ENCODE measurements around the gene BTBD9.
"Not testable (repeated sequence)": the region's sequence is repeated elsewhere in the genome, so short reads cannot be mapped to it uniquely, and the experiment has no call there.

The BTBD9 gene

DNA sequence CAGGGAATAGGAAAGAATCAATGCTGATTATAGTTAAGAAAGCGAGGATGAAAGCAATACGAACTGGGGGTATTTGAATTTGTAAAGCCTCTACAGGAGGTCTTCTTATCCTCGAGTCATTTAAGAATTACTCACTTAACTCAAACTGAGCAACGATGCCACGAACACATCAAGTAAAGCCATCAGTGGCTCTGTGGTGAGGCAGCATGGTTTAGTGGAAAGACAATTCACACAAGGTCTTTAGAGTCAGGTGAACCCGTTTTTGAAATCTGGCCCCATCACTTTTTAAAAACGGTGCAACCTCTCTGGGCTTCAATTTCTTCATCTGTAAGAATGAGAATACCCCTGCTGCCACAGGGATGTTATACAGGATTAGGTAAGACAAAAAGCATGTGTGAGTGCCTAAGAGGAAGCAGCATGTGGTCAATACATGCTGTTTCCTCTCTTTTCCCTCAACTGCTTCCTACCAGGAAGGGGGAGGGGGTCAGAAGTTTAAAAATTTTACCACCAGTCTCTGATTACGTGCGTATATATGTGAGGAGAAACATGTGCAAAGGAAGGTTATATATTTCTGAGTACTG is 162.0 kb downstream of the BTBD9 start:
- no peak for DNase-seq

DNA sequence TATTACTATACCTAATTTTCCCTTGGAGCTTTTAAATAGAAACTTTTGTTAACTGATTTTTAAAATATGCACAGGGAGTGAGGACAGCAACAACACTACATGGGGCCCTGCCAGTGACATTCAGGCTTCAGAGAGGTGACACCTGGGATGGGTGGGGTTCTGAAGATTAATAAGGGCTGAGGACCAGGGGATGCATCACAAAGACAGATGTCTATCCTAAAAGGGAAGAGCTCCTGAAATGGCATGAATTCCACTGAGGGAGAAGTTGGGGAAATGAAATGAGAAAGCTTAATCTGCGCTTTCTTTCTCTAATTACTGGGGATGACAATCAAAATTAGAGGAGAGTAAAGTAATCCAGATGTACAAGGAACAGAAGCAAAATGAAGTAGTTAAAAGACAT is 162.8 kb downstream of the BTBD9 start:
- no peak for DNase-seq

DNA sequence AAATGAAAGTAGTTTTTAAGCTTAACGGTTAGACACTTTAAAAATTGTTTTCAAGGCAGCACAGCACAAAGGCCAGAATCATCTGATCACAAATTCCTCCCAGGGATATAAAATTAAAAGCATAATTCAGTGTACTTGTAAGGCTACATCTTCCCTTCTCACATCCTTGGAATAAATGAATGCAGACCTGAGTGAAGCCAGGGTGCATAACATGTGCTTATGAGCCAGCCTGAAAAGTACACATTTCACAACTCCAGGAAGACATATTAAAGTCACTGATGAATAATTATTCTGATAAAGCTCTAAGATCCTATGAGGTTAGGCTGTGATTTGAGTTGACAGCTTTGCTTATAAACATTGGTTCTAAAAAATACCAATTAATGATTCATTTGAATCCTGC is 163.6 kb downstream of the BTBD9 start:
- DNase-seq, result no peak

DNA sequence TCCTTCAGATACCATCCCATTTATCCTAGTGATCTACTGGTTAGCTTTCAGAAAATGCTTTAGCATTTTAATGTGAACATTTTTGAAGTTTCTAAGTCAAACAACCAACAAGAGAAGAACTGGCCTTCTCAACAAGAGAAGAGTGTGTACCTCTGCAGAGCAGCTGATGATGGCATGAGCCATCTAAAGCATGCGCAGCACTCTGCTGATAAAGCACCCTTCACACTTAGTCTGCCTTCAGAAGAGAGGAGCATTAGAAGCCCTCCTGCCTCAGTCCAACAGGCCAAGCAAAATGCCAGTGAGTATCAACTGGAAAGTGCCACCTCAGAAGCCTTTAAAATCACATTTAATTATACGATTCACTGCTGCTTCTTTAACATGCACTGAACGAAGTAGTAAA is 169.2 kb downstream of the BTBD9 start:
- no peak for DNase-seq

DNA sequence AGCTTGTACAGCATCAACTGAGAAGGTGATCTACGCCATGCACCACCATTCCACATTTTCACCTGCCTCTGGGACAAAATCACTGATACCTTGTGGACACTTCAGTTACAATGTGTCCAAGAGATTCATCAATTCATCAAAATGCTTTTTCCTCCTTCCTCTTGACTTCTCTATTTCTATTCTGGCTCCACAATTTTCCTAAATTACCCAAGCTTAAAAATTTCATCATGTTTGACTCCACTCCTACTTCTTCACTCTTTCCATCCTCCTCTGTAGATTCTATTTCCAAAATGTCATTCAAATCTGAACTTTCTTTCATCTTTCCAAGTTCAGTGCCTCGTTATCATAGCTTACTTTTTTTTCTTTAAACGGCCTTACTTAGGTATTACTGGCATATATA is 172.2 kb downstream of the BTBD9 start:
- DNase-seq, result no peak

DNA sequence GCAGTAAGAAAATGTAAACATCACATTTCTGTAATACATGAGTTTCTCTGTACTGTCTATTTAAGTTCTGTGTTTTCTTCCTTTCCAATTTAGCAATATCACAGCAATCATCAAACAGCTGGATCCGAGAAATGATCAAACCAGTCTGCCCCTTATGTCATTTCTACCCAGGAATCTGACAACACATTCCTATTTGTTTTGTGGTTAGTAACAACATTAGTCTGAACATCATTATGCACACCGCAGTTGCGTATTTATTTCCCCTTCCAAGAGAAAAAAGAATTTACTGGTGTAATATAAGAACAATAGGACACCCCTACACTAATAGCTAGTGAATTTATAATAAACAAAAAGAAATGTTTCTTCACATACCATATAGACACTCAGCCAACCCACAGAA is 179.5 kb downstream of the BTBD9 start:
- no peak for DNase-seq

DNA sequence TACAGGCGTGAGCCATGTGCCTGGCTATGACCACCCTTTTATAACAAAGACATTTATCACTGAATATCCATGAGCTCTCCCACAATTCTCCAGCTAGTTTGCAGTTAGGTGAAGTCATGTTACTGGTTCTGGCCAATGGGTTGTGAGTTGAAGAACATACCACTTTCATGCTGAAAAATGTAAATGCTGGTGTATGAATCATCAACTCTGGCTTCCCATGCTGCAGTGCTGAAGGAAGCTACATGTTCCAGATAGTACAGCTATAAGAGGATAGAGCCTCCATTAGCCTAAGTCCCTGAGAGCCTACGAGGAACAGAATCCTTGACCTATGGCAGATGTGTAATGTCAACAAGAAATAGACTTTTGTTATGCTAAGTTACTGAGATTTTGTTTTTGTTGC is 180.4 kb downstream of the BTBD9 start:
- DNase-seq, result no peak

DNA sequence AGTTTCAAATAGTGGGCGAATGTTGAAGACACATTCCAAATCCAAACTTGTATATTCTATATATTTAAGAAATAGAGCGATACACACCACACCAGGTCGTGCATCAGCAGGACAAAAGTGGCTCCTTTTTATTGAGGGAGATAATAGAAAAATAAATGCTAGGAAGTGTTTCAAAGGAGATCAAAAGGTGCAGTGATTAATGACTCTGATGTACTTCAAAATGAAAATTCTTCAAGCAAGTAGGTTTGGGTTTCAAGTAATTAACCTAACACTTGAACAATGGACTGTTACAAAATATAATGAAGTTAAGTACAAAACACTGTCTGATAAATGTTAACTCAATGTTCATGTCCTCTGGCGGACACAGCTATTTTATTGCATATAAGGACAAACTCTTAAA is 185.9 kb downstream of the BTBD9 start:
- DNase-seq, result no peak

DNA sequence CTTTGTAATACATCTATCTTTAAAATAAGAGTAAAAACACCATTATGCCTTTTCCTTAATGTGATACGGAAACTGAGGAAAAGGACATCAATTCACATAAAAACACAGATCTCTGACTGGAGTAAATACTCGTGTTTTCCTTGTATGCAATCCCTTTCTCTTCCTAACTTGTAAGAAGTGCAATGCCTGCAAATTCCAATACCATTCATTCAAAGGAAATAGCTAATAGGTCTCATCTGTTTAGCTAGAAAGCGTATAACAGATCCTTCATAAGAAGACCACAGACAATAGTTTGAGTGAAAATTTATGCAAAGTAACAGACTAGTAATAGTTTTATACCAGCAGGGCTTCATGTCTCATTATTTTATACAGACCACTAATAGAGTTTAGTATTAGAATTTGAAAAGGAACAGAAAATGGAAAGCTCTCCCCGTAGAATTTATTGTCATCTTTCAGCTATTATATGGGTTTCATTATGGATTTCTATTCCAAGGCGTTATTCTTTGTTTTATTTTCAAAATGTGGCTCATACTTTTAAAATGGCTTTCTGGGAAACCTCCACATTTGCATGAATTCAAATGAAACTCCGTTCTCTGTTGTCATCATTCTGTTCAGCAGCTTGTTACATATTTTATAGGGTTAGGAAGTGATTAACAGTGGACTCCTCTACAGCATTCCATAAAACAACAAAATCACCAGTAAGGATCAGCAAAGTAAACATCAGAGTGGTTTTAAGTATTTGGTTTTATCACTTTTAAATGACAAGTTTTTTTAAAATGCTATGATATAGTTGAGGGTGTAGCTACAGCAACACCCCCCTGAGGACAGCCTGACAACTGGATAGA is 186.7 kb downstream of the BTBD9 start:
- DNase-seq, result no peak

DNA sequence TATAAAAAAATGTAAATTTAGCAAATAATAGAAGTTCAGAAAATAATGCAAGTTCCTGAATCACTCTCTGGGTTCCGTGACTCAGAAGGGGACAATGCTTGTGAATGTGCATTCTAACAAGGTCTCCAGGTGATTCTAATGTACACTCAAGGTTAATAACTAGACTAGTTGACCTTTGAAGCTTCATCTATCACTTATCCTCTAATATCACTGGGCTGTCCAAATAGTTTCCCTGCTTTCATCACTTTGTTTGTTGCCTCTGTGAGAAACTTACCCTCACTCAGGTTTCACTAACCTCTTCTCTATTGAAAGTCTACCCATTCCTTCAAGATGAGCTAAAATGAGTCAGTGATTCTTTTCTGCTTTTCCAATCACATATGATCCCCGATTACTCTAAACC is 189.0 kb downstream of the BTBD9 start:
- no peak for DNase-seq

DNA sequence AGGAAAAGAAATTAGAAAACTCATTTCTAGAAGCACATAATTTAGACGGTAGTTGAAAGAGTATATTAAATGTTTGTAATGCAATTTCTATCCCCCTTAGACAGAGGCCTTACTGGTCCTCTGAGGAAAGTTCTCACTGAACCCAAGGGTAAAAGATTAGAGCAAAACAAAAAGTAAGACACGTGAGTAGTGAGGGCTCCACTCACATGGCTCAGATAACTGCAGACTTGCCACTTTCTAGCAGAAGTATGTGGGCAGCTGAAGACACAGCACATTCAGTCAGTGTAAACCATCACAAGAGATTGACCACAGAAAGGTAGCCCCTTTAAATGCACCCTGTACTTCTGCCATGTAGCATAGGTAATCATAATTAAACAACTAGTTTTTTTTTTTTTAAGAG is 193.8 kb downstream of the BTBD9 start:
- no peak for DNase-seq

DNA sequence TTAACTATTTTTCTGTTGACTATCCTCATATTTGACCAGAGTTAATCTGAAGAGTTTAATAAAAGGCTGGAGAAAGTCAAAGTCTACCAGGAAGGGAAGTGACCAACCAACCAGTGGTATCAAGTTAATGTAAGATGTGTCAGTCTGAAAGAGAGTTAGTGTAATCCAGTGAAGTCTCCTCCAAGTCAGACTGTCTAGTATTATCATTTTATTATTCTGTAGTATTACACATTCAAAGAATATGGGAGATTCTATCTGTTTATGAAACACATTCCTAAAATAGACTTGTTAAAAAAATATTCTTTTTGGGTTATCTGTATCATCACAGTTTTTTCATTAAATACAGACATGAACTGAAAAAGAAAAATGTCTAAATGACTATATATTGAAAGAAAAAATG is 194.4 kb downstream of the BTBD9 start:
- DNase-seq, result no peak

DNA sequence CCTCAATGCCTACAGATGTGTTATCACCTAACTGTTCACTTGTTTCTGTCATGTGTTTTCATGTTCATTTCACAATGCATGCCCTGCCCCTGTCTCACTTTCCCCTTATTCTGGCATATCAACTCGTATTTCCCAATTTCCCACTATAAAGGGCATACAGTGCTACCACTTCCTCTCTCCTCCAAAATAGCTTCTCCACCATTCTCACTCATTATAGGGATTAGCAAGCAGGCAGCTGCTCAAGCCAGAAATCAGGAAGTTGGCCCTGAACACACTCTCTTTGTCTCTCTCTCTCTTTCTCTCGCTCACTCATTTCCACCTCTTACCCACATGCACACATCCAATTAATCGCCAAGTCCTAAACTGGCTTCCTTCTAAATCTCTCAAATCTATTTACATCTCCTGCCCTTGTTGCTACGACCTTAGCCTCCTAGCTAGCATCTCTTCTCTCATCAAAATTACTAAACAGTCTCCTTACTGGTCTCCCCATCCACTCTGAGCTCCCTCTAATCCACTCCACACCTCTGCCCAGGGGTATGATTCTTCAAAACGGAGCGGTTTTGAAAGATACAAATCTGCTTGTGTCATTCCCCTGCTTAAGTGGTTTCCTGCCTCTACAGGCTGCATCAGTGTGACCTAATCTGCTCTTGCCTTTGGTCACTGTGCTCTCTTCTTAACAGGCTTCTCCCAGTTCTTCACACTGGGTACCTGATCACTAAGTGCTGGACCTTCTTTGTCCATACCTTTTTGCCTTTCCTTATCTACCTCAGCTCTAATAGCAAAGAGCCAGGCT is 196.2 kb downstream of the BTBD9 start:
- no peak for DNase-seq

DNA sequence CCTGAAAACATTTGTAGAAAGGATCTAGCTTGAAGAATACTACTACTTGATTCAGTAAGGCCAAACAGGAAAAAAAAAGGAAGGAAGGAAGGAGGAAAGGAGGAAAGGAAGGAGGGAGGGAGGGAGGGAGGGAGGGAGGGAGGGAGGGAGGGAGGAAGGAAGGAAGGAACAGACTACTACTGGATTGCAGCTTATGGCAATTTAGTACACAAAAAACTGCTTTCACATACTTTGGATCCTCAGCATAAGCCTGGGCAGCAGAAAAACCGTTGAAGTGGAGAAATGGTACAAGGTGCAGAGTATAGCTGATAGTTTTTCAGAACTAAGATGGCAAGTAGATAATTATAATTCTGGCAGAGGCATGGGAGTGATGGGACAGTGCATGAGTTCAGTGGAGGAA is 201.6 kb downstream of the BTBD9 start:
- no peak for DNase-seq

DNA sequence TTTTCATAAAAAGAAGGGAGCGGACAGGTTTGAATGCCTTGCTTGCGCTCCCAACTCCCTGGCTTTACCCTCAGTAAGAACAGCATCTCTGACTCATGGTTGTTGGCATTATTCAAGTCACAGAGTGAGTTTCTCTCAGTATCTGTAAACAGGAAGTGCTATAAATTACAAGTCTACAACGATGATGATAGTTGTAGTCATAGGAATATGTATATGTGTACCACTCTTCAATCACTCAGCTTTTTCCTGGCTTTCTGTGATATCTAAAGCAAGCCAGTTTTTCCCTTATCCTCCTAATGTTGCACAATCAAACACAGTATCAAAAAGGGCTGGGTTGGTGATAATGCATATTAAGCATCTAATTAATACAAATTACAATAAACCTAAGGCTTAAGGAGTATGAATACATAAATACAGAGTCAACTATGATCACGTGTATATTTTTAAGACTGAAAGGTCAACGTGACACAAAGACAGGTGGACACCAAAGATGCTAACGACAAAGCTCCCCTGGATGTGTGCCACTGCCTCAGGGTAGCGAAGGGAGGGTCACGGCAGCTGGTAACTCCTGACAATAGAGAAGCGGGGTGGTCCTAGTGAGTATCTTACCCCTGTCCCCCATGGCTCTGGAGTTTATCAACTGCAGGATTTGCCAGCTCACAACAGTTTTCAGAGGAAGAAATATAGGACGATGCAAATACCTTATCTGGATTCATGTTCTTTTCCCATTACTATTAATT is 202.8 kb downstream of the BTBD9 start:
- DNase-seq, result no peak

DNA sequence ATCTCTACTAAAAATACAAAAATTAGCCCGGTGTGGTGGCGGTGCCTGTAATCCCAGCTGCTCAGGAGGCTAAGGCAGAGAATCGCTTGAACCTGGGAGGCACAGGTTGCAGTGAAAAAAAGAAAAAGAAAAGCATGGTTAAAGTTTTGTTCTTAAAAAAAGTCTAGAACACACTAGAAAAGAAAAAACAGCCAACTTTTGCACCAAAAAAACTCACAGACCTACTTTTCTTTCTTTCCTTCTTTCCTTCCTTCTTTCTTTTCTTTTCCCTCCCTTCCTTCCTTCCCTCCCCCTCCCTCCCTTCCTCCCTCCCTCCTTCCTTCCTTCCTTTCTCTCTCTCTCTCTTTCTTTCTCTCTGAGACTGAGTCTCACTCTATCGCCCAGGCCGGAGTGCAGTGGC is 204.4 kb downstream of the BTBD9 start:
- no peak for DNase-seq

DNA sequence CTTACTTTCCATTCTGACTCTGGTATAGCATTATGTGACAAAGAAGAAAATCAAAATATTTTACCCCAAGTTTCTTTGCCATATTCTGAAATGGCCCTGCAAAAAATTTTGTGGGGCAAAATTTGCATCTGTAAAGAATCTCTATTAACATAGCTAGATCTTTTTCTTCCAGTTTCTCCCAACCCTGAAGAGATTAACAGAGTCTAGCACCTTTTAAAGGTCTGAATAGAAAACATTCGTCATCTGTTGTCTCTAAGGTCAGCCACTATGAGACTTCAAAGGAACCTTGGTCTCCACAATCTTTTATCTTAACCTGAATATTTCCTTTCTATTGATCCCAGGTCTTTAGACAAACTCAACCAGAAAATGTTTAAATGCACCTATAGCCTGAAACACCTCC is 205.7 kb downstream of the BTBD9 start:
- no peak for DNase-seq

DNA sequence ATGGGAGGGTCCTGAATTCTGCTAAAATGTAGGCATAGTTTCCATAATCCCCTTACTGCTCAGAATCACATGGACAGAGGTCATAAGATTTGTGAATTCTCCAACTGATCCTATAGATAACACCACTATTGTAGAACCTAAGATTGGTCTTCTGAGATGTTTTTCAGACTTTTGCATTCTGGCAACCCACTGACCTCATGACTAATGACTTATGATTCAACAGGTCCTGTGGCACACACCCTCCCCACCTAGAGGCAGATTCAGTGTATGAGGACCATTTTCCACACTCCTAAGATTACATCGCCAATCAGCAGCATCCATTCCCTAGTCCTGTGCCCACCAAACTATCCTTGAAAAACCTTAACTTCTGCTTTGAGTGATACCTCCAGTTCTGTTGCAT is 207.2 kb downstream of the BTBD9 start:
- no peak for DNase-seq

DNA sequence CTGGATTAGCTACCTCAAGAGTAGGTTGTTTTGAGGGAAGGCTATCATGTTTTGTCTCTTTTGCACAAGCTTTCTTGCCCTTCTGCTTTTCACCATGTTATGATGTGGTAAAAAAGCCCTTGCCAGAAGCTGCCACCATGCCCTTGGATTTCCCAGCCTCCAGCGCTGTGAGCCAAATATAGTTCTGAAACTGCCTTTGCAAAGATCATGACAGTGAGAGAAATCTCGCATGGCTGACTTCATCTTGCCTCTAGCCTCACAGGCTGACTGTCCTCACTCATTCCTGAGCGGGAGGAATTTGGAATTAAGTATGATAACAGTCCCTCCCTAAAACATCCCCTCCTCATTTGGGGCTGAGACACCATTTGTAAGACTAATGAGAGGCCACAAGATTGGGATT is 207.7 kb downstream of the BTBD9 start:
- no peak for DNase-seq

DNA sequence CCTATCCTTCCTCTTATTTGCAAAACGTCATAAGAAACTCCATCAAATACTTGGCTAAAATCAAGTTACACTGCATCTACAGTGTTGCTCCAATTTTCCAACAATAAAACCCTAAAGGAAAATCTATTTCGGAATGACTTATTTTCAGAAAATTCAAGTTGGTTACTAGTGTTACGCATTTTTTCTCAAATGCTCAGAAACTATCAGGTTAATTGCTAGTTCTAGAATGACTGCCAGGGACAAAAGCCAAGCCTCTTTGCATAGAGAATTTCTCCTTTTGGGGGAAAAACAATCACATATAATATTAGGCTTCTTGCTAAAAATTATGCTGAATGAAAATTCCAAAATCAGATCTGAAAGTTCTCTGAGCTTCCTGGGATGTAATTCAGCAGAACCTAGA is 210.2 kb downstream of the BTBD9 start:
- DNase-seq, result no peak

DNA sequence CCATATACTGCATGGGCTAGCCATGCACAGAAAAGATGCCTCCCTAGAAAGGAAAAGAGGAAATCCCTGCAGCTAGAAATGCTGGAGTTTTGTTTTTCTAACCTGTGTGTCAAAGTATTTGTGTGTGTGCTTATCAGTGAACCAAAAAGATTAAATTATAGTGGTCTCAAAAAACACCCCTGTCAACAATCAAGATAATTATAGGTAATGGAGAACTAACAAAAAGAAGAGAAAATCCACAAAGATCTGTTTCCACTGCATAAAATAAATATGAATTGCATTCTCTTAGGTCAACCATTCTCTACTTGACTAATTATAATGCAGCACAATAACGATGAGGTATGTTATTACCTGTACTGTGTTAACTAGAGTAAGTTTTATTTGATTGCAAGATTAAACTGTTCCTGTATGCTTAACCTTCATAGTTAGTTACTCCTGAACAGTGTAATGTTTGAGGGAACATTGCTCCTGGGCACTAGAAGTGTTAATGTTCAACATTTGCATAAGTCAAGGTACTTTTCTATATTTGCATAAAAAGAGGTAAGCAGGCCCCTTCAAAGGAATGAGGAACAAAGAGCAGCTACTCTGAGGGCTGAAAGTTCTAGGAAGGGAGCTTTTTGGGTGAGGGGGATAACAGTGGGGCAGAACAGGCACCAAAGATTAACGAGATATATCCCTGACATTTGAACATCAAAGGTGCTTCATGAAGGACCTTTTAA is 212.1 kb downstream of the BTBD9 start:
- DNase-seq, result no peak

DNA sequence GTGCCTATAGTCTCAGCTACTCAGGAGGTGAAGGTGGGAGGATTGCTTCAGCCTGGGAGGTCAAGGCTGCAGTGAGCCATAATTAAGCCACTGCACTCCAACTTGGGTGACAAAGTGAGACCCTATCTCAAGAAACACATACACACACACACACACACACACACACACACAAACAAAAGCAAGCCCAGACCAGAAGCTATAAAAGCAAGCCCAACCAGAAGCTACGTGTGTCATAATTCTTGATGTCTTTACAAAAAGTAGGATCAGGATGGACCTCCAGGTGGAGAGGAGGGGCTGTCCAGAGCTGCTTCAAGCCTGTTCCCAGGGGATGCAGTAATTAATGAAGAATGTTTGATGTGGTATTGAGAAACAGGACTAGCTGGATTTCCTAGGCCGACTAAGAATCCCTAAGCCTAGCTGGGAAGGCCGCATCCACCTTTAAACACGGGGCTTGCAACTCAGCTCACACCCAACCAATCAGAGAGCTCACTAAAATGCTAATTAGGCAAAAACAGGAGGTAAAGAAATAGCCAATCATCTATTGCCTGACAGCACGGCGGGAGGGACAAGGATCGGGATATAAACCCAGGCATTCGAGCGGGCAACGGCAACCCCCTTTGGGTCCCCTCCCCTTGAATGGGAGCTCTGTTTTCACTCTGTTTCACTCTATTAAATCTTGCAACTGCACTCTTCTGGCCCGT is 213.8 kb downstream of the BTBD9 start:
- not testable (repeated sequence) for DNase-seq
